Endothelial cell of umbilical vein (primary cell): Measurements from ENCODE around the gene CPNE6. TPM values are rescaled to one million over a fixed set of nuclear protein-coding genes. Genes with fewer than 3 reads are reported as not detected.

Experiments
- BruUV-seq: library from RNA; stranded (reverse); fragments of 400-500 nt; replicated peaks from 2 replicates; lab custom pipeline; 2021; lab: Mats Ljungman, UMichigan
- CTCF ChIA-PET: fragments of 300-600, 350-600 bp; sonication (Branson Sonifier 250); formaldehyde crosslinking; loops from one replicate; lab custom pipeline; 2021; ENCODE audit warnings: antibody characterized with exemption, inconsistent platforms; lab: Charles Lee
- POLR2A ChIA-PET: fragments of 300-600, 350-600 bp; sonication (Branson Sonifier 250); formaldehyde crosslinking; loops from one replicate; lab custom pipeline; 2021; ENCODE audit warnings: antibody characterized with exemption, inconsistent platforms; lab: Charles Lee
- DNase-seq: peaks from one replicate; pipeline ENCODE4 v3.0.0-alpha.2; 2011; ENCODE audit warnings: low read depth, low spot score
- FAIRE-seq: peaks from 2 replicates; lab custom pipeline; 2011; peaks lifted over from hg19 to GRCh38; lab: Jason Lieb, UNC
- H2AFZ ChIP-seq: 2 replicates; pipeline ENCODE4 v1.6.0; 2012; ENCODE audit warnings: low read depth, low read length, control low read depth, inconsistent platforms
- H3K27ac ChIP-seq: 2 replicates; pipeline ENCODE4 v1.5.1; 2011; ENCODE audit warnings: low read depth, mild to moderate bottlenecking, control low read depth, low read length, moderate library complexity; ENCODE audit not compliant: insufficient read depth
- H3K27me3 ChIP-seq, 2 experiments: 2 replicates each; pipeline versions ENCODE4 v1.6.0 to v1.6.1; 2011; ENCODE audit warnings: low read length in 2 of 2, mixed read lengths in 1 of 2; ENCODE audit not compliant: control insufficient read depth in 2 of 2, insufficient read depth in 2 of 2
- H3K36me3 ChIP-seq, 2 experiments: 2 replicates in 1 of 2; 3 replicates in 1 of 2; pipeline ENCODE4 v1.5.1; 2011; ENCODE audit warnings: low read length in 2 of 2, mild to moderate bottlenecking in 1 of 2, moderate library complexity in 1 of 2; ENCODE audit not compliant: control insufficient read depth in 2 of 2, insufficient read depth in 2 of 2; ENCODE audit errors: extremely low read depth in 1 of 2
- H3K4me1 ChIP-seq: 3 replicates; pipeline ENCODE4 v1.5.1; 2011; ENCODE audit warnings: mild to moderate bottlenecking, low read length; ENCODE audit not compliant: control insufficient read depth, insufficient read depth; ENCODE audit errors: extremely low read depth
- H3K4me2 ChIP-seq: 2 replicates; pipeline ENCODE4 v1.6.1; 2011; ENCODE audit warnings: low read length, control low read depth, mixed read lengths; ENCODE audit not compliant: insufficient read depth
- H3K4me3 ChIP-seq, 3 experiments: fragments of 200-600 bp in 1 of 3; sonication (generic), shearing (Covaris generic) in 1 of 3; replicated peaks in 1 of 3; 2 replicates each; pipeline ENCODE4 v1.5.1; 2011 to 2016; ENCODE audit warnings: control low read depth in 3 of 3, low read length in 3 of 3, mild to moderate bottlenecking in 2 of 3, inconsistent platforms in 1 of 3, low read depth in 1 of 3, moderate library complexity in 1 of 3; ENCODE audit not compliant: insufficient read depth in 1 of 3
- H3K79me2 ChIP-seq: 2 replicates; pipeline ENCODE4 v1.6.0; 2012; ENCODE audit warnings: low read length, inconsistent platforms; ENCODE audit not compliant: control insufficient read depth, insufficient read depth
- H3K9ac ChIP-seq: replicated peaks from 2 replicates; pipeline ENCODE3; 2011; ENCODE audit warnings: low read length, control low read depth; ENCODE audit not compliant: insufficient read depth; ENCODE audit errors: extremely low read depth
- H3K9me1 ChIP-seq: replicated peaks from 3 replicates; pipeline ENCODE4 v1.6.0; 2011; ENCODE audit warnings: mild to moderate bottlenecking, low read length; ENCODE audit not compliant: control insufficient read depth, insufficient read depth; ENCODE audit errors: extremely low read depth
- H3K9me3 ChIP-seq: replicated peaks from 2 replicates; pipeline ENCODE4 v1.5.1; 2012; ENCODE audit warnings: low read length, inconsistent platforms; ENCODE audit not compliant: control insufficient read depth, insufficient read depth
- H4K20me1 ChIP-seq: replicated peaks from 2 replicates; pipeline ENCODE3; 2011; ENCODE audit warnings: mild to moderate bottlenecking, low read length; ENCODE audit not compliant: control insufficient read depth, insufficient read depth; ENCODE audit errors: extremely low read depth
- CTCF ChIP-seq, 2 donors: IDR thresholded peaks; 1 replicate in 1 of 2; 2 replicates in 1 of 2; pipeline ENCODE4 v1.5.1; 2011; ENCODE audit warnings: low read length in 2 of 2, mild to moderate bottlenecking in 2 of 2, moderate library complexity in 2 of 2, control low read depth in 1 of 2, inconsistent platforms in 1 of 2, low read depth in 1 of 2; ENCODE audit not compliant: insufficient read depth in 1 of 2; ENCODE audit errors: extremely low read depth in 1 of 2
- EZH2 ChIP-seq: IDR thresholded peaks from 2 replicates; pipeline ENCODE4 v1.6.1; 2012; ENCODE audit warnings: borderline replicate concordance, low read depth, mild to moderate bottlenecking, moderate library complexity, low read length, inconsistent platforms; ENCODE audit not compliant: severe bottlenecking
- FOS ChIP-seq: IDR thresholded peaks from 2 replicates; pipeline ENCODE4 v1.6.1; 2011; ENCODE audit warnings: mild to moderate bottlenecking, low read length, moderate library complexity, borderline replicate concordance; ENCODE audit not compliant: insufficient read depth
- GATA2 ChIP-seq: IDR thresholded peaks from 2 replicates; pipeline ENCODE4 v1.7.0; 2011; ENCODE audit warnings: low read depth, mild to moderate bottlenecking, moderate library complexity, mixed read lengths, low read length; ENCODE audit not compliant: insufficient read length, insufficient read depth
- JUN ChIP-seq: IDR thresholded peaks from 2 replicates; pipeline ENCODE4 v1.6.1; 2011; ENCODE audit warnings: borderline replicate concordance, low read depth; ENCODE audit not compliant: insufficient read length, insufficient read depth
- MYC ChIP-seq: IDR thresholded peaks from one replicate; pipeline ENCODE4 v1.6.1; 2011; ENCODE audit warnings: mild to moderate bottlenecking, low read depth, low read length
- POLR2A ChIP-seq: IDR thresholded peaks from 2 replicates; pipeline ENCODE4 v1.6.1; 2012; ENCODE audit warnings: low read depth, mild to moderate bottlenecking, control low read depth, low read length
- POLR2AphosphoS5 ChIP-seq: IDR thresholded peaks from 2 replicates; pipeline ENCODE4 v1.6.1; 2012; ENCODE audit warnings: low read depth, mild to moderate bottlenecking, control low read depth, low read length, moderate library complexity; ENCODE audit not compliant: insufficient read depth
- dilution Hi-C: fragments of 300-500 bp; cut with MboI; formaldehyde crosslinking; loops from one replicate; pipeline ENCODE4 v1.15.0; 2019; ENCODE audit warnings: low sequenced_read_pairs; ENCODE audit not compliant: extremely low pct_ligation_motif_present
- intact Hi-C: fragments of 100-400 bp; cut with micrococcal nuclease; formaldehyde crosslinking; loops from one replicate; pipeline ENCODE4 v1.10.0; 2022
- polyA plus RNA-seq, 4 experiments: library from polyadenylated mRNA; depleted of rRNA in 3 of 4; stranded (reverse) in 3 of 4; unstranded in 1 of 4; fragments of >200 nt; gene quantifications; 2 replicates each; pipeline versions ENCODE4 v1.2.1 to v1.2.3, GENCODE V29; 2011 to 2012; ENCODE audit warnings: missing spikeins in 1 of 4
- total RNA-seq: library from RNA; stranded (reverse); gene quantifications from 2 replicates; pipeline ENCODE4 v1.2.3, GENCODE V29; 2021
- TF ChIP-seq, protein P1 (sequence below): IDR thresholded peaks from 2 replicates; pipeline ENCODE4 v1.6.1; 2011; ENCODE audit not compliant: insufficient read depth, insufficient read length

Gene CPNE6
- total and polyA plus RNA-seq, 2 donors (not counting 3 experiments of a cell fraction or from before 2014, with no cell fraction given): not detected

GRCh38 chr14:24085215-24085614 is 13.9 kb downstream of the CPNE6 start:
- ChIA-PET POLR2A (no interaction called here), CTCF (interaction anchor here (0.8 to 1.9 kb wide), 4 partner anchors 18 to 27 kb away, joined by 3 to 14 read pairs (median 4); no protein-coding TSS in a partner anchor)
- Histone ChIP-seq H3K9me3 (no peaks in the 10 kb centered on the region), H3K4me3 (no peak overlapping the region), H3K4me2 (no peak overlapping the region), H3K9me1 (no peaks in the 10 kb centered on the region), H3K27me3 (peaks cover 20 to 25% of the 10 kb centered on the region in 2 experiments), H3K4me1 (no peaks in the 10 kb centered on the region), H3K9ac (no peak overlapping the region), H3K27ac (no peak overlapping the region), H2AFZ (no peak overlapping the region), H3K36me3 (no peaks in the 10 kb centered on the region), H3K79me2 (no peaks in the 10 kb centered on the region), H4K20me1 (no peaks in the 10 kb centered on the region)
- intact Hi-C loops (no loop called here), dilution Hi-C loops (no loop called here)
- TF ChIP-seq CTCF (IDR thresholded peaks at IDR 0.05; ENCODE audit: extremely low read depth in 1 of 2, insufficient read depth in 1 of 2, low read depth in 1 of 2, low read length in 2 of 2) (no peak), EZH2 (no peak), FOS (no peak), POLR2A (no peak), MYC (no peak), GATA2 (no peak), POLR2AphosphoS5 (no peak), JUN (no peak)
- TF ChIP-seq, protein P1, sequence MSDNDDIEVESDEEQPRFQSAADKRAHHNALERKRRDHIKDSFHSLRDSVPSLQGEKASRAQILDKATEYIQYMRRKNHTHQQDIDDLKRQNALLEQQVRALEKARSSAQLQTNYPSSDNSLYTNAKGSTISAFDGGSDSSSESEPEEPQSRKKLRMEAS: no peak
- no TSS peak for BruUV-seq
- DNase-seq (no peak), FAIRE-seq (no peak)
